ENCODE results near the gene EGFR.

Gene EGFR

GRCh38 chr7:55071411-55072175 is 52.8 kb downstream of the EGFR start:
- DNase-seq (ENCODE audit: low read depth): no peak
- H3K4me3 ChIP-seq (ENCODE audit: low read depth, low read length): no peak overlapping the region
- TF ChIP-seq CTCF (IDR thresholded peaks at IDR 0.05; ENCODE audit: control insufficient read depth, extremely low read depth, insufficient read depth): no peak

DNA sequence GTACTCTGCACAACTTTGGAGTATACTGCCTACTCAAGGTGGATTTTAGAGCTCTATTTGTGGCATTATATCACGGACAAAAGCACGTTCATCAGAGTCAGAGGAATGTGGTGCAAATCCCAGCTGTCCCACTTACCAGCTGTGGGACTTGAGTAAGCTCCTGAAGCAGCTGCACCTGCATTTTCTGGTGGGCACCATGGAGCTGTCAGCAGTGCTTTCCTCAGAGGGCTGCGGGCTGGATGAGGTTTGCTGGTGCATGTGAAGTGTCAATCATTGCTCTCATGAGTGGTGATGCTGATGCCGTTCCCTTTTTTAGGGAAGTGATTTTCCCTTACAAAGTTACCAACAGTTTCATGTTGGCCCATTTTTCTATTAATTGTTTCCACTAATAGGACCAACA is 53.4 kb downstream of the EGFR start:
- DNase-seq (ENCODE audit: low read depth): no peak
- no peak for TF ChIP-seq CTCF (IDR thresholded peaks at IDR 0.05; ENCODE audit: control insufficient read depth, extremely low read depth, insufficient read depth)
- no peak overlapping the region for H3K4me3 ChIP-seq (ENCODE audit: low read depth, low read length)

DNA sequence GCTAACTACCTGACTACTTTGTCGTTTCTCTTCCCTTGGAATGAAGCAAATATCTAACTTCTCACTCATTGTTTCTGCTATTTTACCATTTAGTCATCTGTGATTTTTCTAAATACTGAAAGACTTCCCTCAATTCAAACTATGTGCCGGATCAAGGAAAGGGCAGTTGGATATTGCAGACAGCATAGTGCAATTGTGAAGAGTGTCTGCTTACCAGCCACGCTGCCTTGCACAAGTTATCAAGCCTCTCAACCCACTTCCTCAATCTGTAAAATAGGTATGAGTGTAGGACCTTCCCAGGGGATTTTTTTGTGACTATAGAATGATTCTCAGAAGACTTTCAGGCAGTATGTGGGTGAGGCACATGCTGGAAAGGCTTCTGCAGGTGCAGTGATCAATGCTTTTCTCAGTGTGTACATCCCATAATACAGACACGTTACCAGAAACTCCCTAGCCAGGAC is 54.3 kb downstream of the EGFR start:
- H3K4me3 ChIP-seq (ENCODE audit: low read depth, low read length): no peak overlapping the region
- TF ChIP-seq CTCF (IDR thresholded peaks at IDR 0.05; ENCODE audit: control insufficient read depth, extremely low read depth, insufficient read depth): no peak
- DNase-seq (ENCODE audit: low read depth): no peak

- no peak for DNase-seq (ENCODE audit: low read depth)
- no peak for TF ChIP-seq CTCF (IDR thresholded peaks at IDR 0.05; ENCODE audit: control insufficient read depth, extremely low read depth, insufficient read depth)
- no peak overlapping the region for H3K4me3 ChIP-seq (ENCODE audit: low read depth, low read length)
Observed at GRCh38 chr7:55073976-55074528, 55.2 kb downstream of the EGFR start.

DNA sequence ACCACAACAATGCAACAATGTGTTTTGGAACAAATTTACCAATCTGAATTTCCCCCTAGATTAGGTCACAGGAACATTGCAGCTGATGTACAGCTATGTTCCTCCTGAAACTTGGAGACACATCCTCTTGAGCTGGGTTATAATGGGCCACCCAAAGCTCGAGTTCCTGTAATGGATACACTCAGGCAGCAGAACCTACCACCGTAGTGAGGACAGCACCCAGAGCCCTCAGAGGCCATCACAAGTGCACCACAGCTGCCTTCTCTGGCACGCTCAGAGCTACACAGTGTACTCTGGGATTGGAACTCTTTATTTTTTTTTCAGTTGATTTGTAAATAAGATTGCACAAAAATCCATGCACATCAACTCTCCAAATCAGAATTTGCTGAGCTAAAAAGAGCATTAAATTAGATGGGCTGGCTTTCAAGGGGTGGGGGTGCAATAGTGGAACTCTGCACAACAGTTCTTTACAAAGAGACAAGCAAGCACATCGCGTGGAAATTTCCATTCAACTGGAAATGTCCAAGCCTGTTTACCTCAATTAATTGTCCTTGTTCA is 56.7 kb downstream of the EGFR start:
- TF ChIP-seq CTCF (IDR thresholded peaks at IDR 0.05; ENCODE audit: control insufficient read depth, extremely low read depth, insufficient read depth): no peak
- no peak for DNase-seq (ENCODE audit: low read depth)

DNA sequence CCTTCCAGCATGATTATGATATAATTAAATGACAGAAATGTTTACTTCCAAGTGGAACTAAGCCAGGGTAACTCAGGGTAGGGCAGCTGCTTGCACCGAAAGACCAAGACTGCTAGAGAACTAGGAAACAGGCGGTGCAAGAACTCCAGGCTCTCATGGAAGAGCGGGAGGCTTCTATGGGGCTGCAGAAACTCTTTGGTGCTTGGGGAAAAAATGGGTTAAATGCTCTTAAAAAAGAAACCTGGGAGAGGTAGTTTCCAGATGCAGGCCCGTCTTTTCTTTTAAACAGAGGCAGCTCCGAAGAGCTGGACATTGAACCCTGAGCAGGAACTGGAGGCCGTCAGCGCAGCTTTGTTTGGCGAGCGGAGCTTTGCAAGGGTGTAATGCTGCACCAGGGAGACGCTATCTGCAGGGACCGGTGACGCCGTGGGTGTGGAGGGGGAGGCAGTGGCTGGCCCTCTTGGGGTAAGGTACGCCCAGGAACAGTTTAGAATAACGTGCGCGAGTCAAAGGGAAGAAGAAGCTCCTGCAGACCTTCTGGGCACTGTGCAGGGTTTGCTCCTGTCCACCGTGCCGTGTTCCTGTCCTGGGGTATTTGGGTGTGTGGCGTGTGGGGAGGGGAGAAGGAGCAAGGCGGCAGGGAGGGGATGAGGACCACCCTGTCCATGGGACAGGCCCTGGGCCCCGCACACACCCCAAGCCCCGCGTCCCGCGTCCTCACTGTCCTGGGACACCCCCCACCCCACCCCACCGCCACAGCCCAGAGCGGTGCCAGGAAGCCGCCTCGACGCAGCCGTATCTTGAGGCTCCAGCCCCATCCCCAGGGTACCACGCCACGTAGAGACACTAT is 59.0 kb downstream of the EGFR start:
- no peak for TF ChIP-seq CTCF (IDR thresholded peaks at IDR 0.05; ENCODE audit: control insufficient read depth, extremely low read depth, insufficient read depth)
- H3K4me3 ChIP-seq (ENCODE audit: low read depth, low read length): no peak overlapping the region
- no peak for DNase-seq (ENCODE audit: low read depth)

More for the DNA sequence above, 56.7 kb downstream of the EGFR start:
- no peak overlapping the region for H3K4me3 ChIP-seq (ENCODE audit: low read depth, low read length)

Data from LNCaP clone FGC (cell line).